Measurements from ENCODE around the gene ATRNL1.

The ATRNL1 gene

GRCh38 chr10:115939101-115939854 lies 846.1 kb downstream of the ATRNL1 start:
- H3K4me3 ChIP-seq (ENCODE audit: low read depth, low read length) = no peak overlapping the region

DNA sequence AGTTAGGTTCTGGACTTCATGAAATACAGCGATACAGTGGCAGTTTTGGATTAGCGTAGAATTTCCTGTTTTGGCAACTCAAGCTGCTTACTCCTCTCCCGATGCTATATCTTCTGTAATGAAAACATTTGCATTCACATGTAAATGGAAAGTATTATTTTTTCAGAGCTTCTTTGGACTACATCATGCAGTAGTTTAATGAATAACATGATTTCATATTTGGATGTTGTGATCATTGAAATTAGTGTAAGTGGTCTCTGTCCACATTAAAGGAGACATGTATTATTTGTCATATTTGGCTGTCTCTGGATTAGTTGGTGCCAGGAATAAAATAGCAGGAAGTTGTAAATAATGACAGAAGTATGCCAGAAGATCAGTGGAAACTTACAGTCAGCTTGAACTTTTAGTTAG lies 848.2 kb downstream of the ATRNL1 start:
- no peak overlapping the region for H3K4me3 ChIP-seq (ENCODE audit: low read depth, low read length)
- TF ChIP-seq, protein P1, sequence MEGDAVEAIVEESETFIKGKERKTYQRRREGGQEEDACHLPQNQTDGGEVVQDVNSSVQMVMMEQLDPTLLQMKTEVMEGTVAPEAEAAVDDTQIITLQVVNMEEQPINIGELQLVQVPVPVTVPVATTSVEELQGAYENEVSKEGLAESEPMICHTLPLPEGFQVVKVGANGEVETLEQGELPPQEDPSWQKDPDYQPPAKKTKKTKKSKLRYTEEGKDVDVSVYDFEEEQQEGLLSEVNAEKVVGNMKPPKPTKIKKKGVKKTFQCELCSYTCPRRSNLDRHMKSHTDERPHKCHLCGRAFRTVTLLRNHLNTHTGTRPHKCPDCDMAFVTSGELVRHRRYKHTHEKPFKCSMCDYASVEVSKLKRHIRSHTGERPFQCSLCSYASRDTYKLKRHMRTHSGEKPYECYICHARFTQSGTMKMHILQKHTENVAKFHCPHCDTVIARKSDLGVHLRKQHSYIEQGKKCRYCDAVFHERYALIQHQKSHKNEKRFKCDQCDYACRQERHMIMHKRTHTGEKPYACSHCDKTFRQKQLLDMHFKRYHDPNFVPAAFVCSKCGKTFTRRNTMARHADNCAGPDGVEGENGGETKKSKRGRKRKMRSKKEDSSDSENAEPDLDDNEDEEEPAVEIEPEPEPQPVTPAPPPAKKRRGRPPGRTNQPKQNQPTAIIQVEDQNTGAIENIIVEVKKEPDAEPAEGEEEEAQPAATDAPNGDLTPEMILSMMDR (IDR thresholded peaks at IDR 0.05; ENCODE audit: low read depth, low read length) = no peak

More at GRCh38 chr10:115939101-115939854, 846.1 kb downstream of the ATRNL1 start:
- TF ChIP-seq, protein P1 (IDR thresholded peaks at IDR 0.05; ENCODE audit: low read depth, low read length) = no peak

DNA sequence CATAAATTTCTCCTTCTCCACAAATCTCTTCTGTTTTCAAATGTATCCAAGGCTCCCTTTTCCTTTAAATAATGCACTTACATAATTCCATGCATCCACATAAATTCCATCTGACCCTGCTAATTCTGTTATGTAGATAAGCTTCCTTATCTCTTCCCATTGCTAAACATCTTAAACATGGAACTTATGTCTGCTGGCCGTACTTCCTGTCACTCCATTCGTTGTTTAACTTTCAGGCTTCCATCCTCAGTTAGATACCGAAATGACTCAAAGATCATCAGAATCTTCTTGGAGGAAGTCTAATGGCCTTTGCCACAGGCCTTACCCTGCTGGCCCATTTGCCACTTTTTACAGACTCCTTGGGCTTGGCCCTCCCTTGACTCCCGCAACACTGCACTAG lies 848.9 kb downstream of the ATRNL1 start:
- TF ChIP-seq, protein P1 (IDR thresholded peaks at IDR 0.05; ENCODE audit: low read depth, low read length) = no peak
- no peak overlapping the region for H3K4me3 ChIP-seq (ENCODE audit: low read depth, low read length)

DNA sequence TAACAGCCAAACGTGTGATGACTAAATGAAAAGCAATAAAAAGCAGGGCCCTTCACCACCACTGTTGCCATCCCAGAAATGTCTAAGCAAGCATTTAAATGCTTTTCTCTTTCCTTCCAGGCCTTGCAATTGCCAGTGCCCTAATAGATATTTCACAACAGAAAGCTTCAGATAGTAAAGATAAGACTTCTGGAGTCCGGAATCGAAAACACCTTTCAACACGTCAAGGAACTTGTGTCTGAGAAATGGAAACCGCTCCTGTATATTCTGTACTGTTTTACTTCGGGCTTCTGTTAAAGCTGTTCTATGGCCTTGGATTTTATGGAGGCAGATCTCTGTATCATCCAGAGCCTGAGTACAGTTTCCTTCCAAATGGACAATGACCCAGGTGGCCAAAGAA lies 851.4 kb downstream of the ATRNL1 start:
- TF ChIP-seq, protein P1 (IDR thresholded peaks at IDR 0.05; ENCODE audit: low read depth, low read length) = no peak
- no peak overlapping the region for H3K4me3 ChIP-seq (ENCODE audit: low read depth, low read length)

GRCh38 chr10:115945701-115946445 lies 852.7 kb downstream of the ATRNL1 start:
- TF ChIP-seq, protein P1 (IDR thresholded peaks at IDR 0.05; ENCODE audit: low read depth, low read length) = no peak
- no peak overlapping the region for H3K4me3 ChIP-seq (ENCODE audit: low read depth, low read length)

GRCh38 chr10:115947104-115947503 lies 853.9 kb downstream of the ATRNL1 start:
- TF ChIP-seq, protein P1 (IDR thresholded peaks at IDR 0.05; ENCODE audit: low read depth, low read length) = no peak
- H3K4me3 ChIP-seq (ENCODE audit: low read depth, low read length) = no peak overlapping the region

DNA sequence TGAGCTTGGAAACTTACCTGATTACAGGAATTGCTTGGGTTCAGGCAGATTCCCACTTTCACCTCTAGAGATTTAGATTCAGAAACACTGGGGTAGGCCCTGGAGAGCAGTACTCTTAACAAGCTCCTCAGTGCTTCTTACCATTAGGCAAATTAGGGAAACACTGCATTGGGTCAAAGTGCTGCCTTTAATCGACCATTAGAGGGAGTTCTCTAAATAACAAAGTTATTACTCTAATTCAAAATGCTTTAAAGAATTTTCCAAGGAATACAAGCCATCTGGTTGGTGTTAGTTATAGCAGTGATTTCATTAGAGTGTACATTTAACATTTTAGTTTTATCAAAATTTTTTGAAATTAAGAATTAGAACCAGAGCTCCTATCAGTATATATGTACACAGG lies 855.3 kb downstream of the ATRNL1 start:
- TF ChIP-seq, protein P1 (IDR thresholded peaks at IDR 0.05; ENCODE audit: low read depth, low read length) = peak; percentile 44
- no peak overlapping the region for H3K4me3 ChIP-seq (ENCODE audit: low read depth, low read length)

All from WI38 (cell line).